Measurements from ENCODE around the gene ST6GALNAC5. TPM values are rescaled to one million over a fixed set of nuclear protein-coding genes. Genes with fewer than 3 reads are reported as not detected.

ST6GALNAC5 gene
- total RNA-seq, 4 donors from 2014 or later, result not detected

GRCh38 chr1:77026135-77026534 is 158.9 kb downstream of the ST6GALNAC5 start:
- TF ChIP-seq CTCF (IDR thresholded peaks at IDR 0.05; ENCODE audit: low read depth), result no peak

GRCh38 chr1:77026640-77027039 is 159.4 kb downstream of the ST6GALNAC5 start:
- no peak for TF ChIP-seq CTCF (IDR thresholded peaks at IDR 0.05; ENCODE audit: low read depth)

GRCh38 chr1:77027847-77028246 is 160.6 kb downstream of the ST6GALNAC5 start:
- TF ChIP-seq CTCF (IDR thresholded peaks at IDR 0.05; ENCODE audit: low read depth), result no peak

- TF ChIP-seq CTCF (IDR thresholded peaks at IDR 0.05; ENCODE audit: low read depth), result no peak
These were observed 163.3 kb downstream of the ST6GALNAC5 start for GRCh38 chr1:77030401-77031105.

- TF ChIP-seq CTCF (IDR thresholded peaks at IDR 0.05; ENCODE audit: low read depth), result no peak
These were observed 163.9 kb downstream of the ST6GALNAC5 start for GRCh38 chr1:77031106-77031662.

- no peak for TF ChIP-seq CTCF (IDR thresholded peaks at IDR 0.05; ENCODE audit: low read depth)
These were observed 169.3 kb downstream of the ST6GALNAC5 start for GRCh38 chr1:77036560-77036959.

GRCh38 chr1:77037038-77037437 is 169.8 kb downstream of the ST6GALNAC5 start:
- no peak for TF ChIP-seq CTCF (IDR thresholded peaks at IDR 0.05; ENCODE audit: low read depth)
